HG02642 (cell line): ENCODE data around the gene FADS3.

ENCODE experiments used
- ATAC-seq: cut with Tn5 transposase; IDR thresholded peaks from one replicate; pipeline ENCODE4 v1.9.1; 2021; ENCODE audit warnings: mild to moderate bottlenecking; ENCODE audit not compliant: unreplicated experiment, poor library complexity

FADS3 gene

DNA sequence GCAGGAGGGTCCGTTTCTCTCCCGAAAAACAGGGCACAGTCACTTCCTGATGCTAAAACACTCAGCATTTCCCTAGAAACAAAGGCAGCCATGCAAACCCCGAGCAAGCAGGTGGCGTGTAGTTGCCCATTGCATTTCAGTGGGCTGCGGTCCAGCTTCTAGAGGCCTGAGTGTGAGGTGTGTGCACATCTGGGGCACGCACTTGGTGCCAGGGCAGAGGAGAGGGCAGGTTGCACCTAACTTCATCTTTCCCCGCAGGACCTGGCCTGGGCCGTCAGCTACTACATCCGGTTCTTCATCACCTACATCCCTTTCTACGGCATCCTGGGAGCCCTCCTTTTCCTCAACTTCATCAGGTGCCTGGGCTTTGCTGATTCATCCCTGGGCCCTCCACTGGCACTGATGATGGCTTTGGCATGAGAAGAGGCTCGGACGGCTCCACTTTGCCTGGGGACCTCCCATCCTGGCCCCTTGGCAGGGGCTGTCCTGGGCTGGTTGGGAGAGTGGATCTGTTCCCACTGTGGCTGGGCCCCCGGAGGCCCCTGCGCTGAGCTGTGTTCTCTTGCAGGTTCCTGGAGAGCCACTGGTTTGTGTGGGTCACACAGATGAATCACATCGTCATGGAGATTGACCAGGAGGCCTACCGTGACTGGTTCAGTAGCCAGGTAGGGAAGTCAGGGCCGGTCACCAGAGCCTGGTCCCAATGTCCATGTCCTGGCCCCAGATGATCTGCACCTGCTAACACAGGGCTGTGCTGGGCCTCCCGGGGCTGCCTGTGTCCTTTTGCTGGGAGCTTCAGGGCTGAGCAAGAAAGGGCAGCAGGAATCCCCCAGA is 28.4 kb downstream of the FADS3 start:
- no peak for ATAC-seq

DNA sequence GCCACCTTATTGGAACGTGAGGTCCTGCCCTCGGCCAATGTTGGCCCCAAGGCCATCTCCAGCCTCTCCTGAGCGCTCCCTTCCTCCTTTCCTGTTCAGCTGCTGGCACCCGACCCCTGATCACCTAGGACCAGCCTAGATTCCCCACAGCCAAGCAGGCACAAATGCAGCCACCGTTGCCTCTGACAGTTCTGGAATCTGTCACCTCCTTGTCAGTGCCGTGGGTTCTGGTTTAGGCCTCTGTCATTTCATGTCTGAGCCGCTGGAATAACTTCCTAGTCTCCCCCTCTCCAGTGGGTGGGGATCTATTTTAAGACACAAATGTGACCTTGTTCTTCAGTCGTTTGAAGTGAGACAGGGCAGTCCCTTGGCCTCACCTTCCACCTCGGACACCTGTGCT is 29.7 kb downstream of the FADS3 start:
- ATAC-seq = no peak

DNA sequence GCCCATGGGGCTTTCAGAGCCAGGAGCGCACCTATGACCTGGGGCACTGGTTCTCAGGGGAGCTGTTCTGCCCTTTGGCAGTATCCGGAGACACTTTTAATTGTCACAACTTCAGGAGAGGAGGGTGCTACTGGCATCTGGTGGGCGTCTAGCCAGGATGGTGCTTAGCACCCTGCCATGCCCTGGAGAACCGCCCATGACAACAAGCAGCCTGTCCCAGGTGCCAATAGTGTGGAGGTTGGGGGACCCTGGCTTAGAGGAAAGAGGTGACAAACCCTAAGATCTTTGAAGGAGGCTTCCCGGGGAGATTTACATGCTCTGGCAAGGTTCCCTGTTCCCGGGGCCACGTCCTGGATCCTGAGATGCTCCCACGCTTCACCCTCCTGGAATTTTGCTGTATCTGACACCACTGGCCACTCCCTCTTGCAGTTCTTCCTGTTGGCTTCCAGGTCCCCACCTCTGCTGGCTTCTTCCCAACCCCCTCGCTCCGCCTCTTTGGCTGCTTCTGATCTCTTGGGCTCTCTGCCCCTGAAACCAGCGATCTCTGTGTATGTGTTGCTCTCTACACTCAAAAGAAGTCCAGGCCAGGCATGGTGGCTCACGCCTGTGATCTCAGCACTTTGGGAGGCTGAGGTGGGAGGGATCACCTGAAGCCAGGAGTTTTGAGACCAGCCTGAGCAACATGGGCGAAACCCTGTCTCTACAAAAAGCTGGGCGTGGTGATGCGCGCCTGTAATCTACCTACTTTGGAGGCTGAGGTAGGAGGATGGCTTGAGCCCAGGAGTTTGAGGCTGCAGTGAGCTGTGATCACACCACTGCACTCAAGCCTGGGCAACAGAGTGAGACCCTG is 31.1 kb downstream of the FADS3 start:
- no peak for ATAC-seq

DNA sequence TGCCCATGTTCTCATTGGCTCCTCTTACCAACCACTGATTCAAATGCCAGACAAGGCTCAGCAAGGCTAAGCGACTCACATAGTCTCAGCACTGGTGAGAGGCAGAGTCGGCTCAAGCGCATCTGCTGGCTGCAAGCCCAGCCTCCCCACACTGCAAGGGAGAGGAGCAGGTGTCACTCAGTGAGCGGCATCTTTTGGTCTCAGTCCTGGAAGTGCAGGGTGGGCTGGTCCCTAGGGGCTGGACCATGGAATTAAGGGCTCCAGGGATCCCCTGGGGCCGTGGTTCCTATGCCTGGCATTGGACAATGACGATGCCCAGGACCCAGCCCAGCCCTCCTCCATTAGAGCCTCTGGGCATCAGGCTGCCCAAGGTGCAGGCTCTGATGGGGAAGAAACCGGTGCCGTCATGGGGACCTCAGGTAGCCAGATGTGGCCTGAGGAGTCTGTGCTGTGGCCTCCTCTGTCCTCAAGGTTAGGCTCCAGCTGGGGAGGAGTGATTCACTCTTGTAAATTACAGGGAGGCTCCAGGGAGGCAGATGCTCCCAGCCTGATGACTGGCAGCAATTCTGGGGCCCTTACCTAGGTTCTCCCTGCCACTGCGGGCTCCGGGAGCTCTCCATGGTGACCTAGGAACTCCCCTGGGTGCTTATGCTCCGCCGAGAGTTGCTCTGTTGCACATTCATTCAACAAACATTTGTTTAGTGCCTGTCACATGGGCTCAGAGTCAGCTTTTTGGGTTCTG is 35.2 kb downstream of the FADS3 start:
- no peak for ATAC-seq

DNA sequence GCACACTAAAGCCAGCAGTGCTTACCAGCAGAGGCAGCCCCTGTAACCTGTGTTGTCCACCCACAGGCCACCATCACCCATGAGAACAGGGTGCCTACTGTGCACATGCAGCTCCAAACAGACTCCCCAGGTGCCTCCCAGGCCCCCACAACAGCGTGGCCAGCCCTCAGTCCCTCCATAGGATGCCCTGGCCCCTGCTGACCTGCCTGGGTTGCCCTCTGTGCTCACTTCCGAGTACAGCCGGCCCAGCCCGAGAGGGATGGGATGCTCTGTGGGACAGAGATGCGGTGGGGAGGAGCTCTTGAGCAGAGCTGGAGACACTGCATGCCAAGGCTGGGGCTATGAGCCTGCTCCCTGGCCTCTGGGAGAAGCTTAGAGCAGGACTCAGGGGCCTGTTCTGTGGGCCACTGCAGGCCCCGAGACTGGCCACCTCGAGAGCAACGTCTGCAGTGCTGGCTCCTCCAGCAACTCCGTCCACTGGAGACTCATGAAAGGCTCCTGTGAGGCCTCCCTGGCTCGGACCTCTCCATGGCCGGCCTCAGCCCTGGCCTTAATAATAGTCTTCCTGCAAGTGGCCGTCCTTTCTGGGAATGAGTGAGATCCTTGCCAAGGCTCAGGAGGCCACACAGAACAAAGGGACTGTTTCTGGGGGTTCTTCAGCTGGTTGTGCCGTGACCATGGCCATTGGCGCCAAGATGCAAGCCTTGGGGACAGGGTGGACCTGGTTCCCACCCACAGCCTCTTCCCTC is 36.2 kb downstream of the FADS3 start:
- ATAC-seq = no peak

DNA sequence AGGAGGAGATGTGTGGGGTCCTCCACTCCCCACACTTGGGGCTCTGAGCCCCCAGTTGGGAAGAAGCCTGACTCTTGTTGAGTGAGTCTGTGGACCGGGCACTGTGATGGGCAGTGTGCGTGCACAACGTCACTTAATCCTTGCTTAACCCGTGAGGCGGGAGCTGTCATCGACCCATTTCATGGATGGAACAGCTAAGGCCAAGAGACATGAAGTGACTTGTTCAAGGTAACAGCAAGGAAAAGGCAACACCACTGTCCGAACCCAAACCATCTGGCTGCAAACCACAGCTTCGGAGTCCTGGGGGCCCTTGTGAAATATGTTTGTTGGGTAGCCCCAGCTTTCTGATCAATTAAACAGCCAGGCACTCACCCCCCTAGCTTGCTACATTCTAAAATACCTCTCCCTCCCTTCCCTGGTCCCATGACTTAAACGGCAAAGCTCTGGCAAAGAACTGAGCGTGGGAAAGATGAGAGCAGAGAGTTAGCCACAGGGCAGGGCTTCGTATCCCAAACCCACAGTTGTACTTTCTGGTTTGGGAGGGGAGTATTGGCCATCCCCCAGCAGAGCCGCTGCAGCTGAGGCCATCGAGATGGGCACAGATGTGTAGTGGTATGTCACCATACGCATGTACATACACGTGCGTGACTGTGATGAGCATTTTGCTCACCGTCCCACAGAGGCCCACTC is 37.0 kb downstream of the FADS3 start:
- no peak for ATAC-seq

DNA sequence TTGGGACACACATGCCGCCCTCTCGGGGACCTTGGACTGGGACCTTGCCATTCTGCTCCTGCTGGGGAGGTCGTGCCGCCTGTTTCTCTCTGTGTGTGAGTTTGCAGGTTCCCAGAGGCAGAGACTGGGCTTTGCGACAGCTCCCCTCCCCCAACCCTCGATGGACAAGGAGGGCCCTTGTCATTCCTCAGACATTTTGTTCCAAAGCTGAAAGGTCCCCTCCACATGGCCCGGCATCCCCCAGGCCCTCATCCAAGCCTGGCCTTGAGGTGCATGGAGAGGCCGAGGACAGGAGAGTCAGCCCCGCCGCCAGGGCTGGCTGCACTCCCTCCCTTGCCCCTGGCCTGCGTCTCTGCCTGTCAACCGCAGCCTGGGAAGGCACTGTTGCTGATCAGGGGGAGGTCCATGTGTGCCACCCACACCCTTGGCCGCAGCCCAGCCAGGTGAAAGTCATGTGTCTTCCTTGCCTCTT is 37.6 kb downstream of the FADS3 start:
- ATAC-seq = no peak

DNA sequence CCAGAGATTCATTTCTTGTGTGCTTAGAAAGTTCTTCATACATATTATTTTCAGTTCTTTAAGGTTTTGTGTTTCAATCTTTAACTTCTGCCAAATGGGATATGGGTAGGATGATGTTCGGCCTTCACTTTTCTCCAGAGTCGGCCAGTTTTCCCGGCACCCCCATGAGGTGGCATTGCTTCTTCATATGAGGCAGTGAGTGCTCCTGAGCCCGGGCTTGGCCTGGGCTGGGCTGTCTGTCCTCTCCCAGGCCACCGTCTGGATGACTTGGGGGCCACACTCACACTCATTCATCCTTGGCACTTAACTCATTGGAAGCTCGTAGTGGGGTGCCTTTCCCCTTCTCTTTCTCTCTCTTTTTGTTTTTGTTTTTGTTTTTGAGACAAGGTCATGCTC is 39.4 kb downstream of the FADS3 start:
- ATAC-seq = no peak

DNA sequence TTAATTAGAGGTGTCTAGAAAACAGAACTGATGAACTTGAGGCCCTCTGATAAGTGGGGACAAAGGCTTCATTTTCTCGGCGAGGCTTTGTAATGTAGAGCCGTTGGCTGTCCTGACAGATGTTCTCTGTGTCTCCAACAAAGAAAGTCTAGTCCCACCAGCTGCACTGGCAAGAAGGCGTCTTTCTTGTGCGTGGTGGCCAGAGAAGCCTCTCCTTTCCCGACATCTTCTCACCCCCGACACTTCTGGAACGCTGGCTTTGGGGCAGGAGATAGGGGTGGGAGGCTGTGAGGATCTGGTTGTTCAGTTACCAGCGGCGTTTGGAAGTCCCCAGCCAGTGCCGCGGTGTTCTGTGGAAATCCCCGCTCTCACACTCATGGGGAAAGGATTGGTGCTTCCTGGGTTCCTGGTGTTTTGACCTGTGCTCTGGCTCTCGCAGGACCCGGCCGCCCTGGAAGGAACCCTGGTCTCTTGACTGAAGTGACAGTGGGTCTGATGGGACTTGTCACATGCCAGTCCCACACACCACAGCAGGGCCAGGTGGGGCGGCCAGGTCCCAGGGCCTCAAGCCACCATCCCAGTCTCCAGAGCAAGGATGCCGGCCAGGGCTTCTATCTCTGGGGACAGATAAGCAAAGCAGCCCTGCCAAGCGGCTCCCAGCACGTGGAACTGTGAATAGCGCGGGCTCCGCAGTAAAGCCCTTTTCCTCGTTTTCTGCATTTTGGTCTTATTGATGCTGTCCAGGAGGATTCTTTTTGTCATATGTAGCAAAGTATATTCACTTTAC is 40.0 kb downstream of the FADS3 start:
- ATAC-seq = no peak

DNA sequence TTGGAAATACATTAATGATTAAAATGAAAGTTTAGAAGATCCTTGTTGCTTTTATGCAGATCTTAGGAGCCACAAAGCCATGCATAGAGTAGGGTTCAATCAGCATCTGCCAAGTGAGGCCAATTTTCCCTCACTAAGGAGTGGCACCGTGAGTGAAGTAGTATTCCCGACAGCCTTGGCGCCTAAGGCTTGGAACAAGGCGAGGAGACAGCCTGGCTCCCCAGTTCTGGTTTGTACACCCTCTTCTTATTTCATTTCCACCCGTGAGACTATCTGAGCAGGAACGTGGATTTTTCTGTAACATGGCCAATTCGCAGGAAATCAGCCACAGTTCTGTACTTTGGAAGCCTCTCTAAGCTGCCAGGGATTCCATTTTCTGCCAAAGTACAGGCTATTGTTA is 40.7 kb downstream of the FADS3 start:
- no peak for ATAC-seq

DNA sequence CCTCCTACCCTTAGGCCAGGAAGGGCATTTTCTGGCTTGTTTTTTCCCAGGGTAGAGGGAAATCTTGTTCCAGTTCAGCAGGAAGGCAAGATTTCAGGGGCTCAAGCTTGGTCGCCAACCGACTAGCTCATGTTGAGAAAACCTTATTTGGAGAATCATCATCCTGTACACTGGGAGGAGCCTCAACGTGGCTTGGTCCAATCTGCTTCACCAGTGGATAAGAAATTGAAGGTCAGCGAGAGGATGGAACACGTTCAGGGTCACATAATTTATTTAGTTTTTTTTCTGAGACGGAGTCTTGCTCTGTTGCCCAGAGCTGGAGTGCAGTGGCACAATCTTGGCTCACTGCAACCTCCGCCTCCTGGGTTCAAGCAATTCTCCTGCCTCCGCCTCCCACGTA is 42.7 kb downstream of the FADS3 start:
- ATAC-seq = no peak

DNA sequence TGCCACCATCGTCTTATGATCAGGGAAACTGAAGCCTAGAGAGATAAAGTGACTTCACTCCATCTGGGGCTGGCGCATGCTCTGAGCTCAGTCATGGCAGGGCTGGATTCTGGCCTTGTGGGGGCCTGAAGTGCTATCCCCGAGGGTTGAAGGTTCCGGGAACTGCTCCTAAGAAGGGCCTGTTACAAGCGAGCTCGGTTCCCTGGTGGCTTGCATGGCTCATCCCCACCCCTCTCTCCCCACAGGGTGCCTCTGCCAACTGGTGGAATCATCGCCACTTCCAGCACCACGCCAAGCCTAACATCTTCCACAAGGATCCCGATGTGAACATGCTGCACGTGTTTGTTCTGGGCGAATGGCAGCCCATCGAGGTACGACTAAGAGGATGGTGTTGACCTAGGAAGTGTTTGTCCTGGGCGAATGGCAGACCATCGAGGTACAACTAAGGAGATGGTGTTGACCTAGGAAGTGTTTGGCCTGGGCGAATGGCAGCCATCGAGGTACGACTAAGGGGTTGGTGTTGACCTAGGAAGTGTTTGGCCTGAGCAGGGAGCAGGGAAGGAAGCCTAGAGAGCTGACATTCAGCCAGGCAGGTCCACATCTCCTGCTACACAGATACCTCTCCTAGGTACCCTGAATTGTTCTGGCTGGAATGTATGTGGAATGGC is 43.3 kb downstream of the FADS3 start:
- ATAC-seq = no peak

DNA sequence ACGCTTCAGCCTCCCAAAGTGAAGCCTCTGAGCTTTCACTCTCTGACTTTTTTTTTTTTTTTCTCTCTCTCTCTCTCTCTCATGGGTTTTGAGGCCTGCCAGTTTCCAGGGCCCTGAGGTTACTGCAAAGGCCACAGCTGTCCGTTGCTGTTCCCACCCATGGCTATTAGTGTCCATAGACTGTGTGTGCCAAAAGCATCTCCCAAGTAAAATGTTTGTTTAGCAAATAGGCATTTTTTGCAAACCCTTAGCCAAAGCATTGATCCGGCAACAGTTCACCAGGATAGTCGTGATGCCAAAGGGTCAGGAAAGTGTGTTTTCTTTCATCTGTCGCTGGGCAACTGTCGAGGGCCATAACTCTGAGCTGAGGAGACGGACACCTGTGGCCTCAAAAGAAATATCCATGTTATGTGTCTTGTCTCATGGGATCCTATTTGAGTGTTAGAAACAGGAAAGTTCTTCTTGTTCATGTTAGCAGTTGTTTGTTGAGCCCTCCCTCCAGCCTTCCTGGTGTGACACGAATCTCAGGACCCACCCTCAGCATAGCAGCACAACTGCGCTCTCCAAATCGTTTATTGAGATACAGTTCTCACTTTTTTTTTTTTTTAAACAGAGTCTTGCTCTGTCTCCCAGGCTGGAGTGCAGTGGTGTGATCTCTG is 44.9 kb downstream of the FADS3 start:
- no peak for ATAC-seq

DNA sequence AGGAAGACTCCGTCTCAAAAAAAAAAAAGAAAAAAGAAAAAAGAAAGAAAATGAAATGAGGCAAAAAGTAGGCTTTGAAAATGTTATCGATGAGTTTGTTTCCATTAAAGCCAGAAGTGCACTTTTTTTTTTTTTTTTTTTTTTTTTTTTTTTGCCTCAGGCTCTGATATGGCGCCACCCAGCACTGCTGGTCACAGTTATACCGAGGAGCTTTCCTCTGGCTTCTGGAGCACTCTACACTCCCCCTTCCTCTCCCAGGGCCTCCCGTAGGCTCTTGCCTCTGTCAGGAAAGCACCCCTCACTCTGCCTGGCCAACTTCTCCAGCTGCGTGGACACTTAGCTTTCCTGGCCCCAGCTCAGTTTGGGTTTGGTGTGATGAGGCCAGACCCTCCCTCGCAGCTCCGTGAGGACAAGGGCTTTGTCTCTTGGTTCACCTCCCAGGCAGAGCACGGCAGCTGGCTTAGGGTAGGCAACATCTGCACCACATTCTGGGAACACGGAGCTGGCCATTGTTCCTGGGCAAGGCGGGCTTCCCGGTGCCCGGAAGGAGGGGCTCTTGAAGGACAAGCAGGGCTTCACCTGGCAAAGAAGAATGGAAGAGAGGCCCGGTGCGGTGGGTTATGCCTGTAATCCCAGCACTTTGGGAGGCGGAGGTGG is 46.3 kb downstream of the FADS3 start:
- no peak for ATAC-seq

DNA sequence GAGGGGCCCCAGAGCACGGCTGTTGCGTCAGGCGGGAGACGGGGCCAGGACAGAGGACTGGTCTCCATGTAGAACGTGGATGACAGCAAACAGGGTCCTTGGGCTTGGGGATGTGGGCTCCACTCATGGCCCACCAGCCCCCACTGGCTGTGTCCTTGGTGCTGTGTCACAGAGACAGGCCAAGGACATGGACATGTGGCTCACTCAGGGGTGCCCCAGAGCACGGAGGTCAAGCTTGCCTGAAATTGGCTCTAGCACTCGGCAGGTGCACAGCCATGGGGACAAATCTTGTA is 48.9 kb downstream of the FADS3 start:
- ATAC-seq = no peak

DNA sequence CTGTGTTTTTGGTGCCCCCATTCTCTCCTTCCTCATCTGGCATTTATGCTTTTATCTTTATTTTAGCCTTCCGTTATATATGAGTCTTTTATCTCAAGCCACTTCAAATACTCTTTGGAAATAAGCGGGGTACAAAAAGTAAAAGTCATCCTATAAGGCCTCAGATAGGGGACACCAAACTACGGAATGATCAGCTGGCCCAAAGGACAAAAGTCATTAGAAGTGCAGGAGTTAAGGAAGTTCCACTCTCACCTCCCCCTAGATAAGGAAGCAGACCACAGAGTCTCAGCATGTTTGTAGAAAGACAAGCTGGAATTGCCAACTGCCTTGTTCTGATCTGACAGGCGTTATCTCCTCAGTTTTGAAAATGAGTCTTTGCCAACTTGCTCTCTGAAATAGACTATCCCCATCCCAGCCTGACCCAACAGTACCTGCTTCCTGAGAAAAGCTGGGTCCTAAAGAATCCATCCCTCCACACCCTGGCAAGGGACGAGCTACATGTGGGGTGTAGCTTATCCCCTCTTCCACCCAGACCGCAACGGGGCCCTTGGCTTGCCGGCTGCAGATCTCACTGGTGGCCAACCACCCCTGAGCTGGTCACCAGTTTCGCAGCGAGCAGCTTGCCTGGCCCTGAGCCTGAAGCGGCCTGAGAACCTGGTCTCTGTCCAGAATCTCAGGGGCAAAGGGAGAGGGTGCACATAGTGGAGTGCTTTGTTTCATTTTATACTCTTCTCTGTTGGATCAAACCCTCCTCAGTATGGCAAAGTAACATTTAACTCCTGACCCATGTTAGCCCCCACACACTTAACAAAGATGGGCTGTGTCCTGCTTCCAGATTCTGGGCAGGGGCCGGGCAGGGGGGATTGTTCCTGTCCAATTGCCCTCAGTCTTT is 49.5 kb downstream of the FADS3 start:
- ATAC-seq = no peak
